ENCODE measurements around the gene FARS2.

FARS2 gene

DNA sequence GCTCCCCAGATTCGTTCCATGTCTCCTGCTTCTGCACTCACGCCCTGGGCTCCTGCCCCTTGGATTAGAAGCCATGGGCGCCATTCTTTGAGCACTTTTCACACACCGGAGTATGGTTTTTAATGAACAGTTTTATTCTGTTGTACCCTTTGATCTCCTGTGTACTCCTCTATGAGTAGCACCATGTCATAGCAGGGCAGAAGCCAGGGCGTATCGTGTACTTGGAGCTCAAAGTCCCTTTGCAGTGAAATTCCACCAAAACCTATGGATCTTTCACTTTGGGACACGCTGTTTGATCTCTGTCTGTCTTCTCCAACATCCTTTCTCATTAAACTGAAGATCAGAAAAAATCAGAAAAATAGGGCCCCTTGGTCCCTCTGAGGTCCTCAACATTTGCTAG, 470.1 kb downstream of the FARS2 start:
- no peak overlapping the region for H3K4me3 ChIP-seq (replicated peaks; ENCODE audit: low read depth, low read length)
- DNase-seq (ENCODE audit: low read depth): no peak
- TF ChIP-seq, protein P1, sequence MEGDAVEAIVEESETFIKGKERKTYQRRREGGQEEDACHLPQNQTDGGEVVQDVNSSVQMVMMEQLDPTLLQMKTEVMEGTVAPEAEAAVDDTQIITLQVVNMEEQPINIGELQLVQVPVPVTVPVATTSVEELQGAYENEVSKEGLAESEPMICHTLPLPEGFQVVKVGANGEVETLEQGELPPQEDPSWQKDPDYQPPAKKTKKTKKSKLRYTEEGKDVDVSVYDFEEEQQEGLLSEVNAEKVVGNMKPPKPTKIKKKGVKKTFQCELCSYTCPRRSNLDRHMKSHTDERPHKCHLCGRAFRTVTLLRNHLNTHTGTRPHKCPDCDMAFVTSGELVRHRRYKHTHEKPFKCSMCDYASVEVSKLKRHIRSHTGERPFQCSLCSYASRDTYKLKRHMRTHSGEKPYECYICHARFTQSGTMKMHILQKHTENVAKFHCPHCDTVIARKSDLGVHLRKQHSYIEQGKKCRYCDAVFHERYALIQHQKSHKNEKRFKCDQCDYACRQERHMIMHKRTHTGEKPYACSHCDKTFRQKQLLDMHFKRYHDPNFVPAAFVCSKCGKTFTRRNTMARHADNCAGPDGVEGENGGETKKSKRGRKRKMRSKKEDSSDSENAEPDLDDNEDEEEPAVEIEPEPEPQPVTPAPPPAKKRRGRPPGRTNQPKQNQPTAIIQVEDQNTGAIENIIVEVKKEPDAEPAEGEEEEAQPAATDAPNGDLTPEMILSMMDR (IDR thresholded peaks at IDR 0.05; ENCODE audit: low read length, missing control alignments): no peak

DNA sequence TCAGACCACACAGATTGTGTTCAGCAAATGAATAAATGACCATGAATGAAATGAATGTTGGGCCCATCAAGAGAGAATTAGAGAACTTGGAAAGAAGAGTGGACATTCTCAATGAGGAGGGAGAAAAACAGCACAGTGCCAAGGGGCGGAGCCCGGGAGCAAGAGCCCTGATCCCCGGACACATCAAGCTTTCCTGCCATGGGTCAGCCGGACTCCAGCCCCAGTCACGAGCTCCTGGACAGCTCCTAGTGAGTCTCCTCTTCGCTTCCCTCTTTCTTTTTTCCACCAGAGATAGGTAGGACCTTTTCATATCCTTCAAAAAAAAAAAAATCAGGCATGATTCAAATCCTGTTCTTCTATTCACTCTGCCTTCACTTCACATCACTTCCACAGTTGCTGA, 471.2 kb downstream of the FARS2 start:
- TF ChIP-seq, protein P1 (IDR thresholded peaks at IDR 0.05; ENCODE audit: low read length, missing control alignments): no peak
- no peak overlapping the region for H3K4me3 ChIP-seq (replicated peaks; ENCODE audit: low read depth, low read length)
- no peak for DNase-seq (ENCODE audit: low read depth)

DNA sequence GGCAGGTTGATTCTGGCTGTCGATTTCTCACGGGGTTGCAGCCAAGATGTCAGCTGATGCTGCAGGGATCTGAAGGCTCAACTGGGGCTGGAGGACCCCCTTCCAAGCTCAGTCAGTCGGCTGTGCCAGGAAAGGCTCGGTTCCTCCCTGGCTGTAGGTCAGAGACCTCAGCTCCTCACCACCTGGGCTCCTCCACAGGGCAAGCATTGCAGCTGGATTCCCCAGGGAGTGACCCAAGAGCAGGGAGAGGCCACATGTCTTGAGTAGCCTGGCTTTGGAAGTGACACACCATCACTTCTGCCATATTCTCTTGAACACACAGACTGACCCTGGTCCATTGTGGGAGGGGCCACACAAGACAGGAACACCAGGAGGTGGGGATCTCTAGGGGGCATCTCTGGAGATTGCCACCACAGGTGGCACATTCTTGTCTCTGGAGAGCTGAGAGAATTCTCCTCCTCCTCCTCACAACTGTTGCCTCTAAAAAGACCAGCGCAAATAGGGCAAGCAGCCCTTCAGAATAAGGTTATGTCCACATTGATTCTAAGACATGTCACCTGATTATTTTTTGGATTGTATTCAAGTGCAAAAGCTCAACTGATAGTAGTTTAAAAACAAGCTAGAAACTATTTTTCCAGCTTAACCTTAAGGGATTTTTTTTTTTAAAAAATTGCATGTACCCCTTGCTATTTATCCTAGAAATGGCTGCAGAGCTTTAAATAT, 474.9 kb downstream of the FARS2 start:
- TF ChIP-seq, protein P1 (IDR thresholded peaks at IDR 0.05; ENCODE audit: low read length, missing control alignments): no peak
- DNase-seq (ENCODE audit: low read depth): no peak
- H3K4me3 ChIP-seq (replicated peaks; ENCODE audit: low read depth, low read length): no peak overlapping the region

DNA sequence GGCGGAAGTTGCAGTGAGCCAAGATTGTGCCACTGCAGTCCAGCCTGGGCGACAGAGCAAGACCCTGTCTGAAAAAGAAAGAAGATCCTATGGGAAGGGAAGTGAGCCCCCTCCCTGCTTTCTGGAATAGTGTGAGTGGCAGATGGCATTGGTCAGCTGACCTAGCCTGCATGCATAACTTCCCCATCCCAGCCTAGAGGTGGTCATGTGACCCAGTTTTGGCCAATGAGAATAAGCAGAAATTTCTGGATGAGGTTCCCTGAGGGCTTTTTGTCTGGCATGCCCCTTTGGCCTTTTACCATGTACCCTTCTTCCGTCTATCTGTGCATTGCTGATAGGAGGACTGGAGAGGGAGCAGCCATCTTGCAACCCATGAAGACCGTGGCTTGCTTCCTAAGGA, 476.1 kb downstream of the FARS2 start:
- DNase-seq (ENCODE audit: low read depth): no peak
- no peak overlapping the region for H3K4me3 ChIP-seq (replicated peaks; ENCODE audit: low read depth, low read length)
- TF ChIP-seq, protein P1 (IDR thresholded peaks at IDR 0.05; ENCODE audit: low read length, missing control alignments): no peak

- TF ChIP-seq, protein P1 (IDR thresholded peaks at IDR 0.05; ENCODE audit: low read length, missing control alignments): no peak
- no peak for DNase-seq (ENCODE audit: low read depth)
- H3K4me3 ChIP-seq (replicated peaks; ENCODE audit: low read depth, low read length): no peak overlapping the region
These were observed 476.9 kb downstream of the FARS2 start for GRCh38 chr6:5738211-5738610.

DNA sequence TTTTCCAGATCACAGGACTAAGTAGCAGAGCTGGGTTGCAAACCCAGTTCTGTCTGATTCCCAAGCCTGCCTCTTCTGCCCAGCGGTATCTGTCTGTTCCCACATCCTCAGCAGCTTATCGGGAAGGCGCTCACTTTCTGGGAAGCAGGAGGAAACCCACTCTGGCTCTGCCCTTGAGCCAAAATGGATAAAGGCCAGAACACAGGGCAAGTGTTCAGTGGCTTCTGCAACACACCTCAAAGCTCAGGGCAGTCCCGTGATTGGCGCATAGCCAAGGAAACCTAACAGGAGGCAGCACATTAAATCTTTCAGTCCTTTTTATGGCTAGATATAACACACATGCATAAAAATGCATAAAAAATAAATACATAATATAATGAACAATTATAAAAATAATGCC, 483.2 kb downstream of the FARS2 start:
- TF ChIP-seq, protein P1 (IDR thresholded peaks at IDR 0.05; ENCODE audit: low read length, missing control alignments): no peak
- no peak overlapping the region for H3K4me3 ChIP-seq (replicated peaks; ENCODE audit: low read depth, low read length)
- DNase-seq (ENCODE audit: low read depth): no peak

DNA sequence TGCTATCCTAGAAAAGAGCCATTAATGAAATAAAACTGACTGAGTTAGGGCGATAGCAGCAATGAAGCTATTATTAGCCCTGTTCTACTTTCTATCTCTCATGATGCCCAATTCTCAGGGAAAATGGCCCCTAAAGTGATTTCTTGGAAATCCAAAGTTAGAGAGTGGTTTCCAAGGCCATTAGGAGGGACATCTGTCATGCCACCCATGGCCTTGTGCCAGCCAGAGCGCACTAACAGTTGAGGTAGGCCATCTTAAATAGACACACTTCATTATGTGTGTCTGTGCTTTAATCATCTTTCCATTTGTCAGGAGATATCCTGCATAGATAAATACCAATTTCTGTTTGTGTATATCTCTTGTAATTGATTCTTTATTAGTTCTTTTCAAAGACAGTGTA, 483.8 kb downstream of the FARS2 start:
- TF ChIP-seq, protein P1 (IDR thresholded peaks at IDR 0.05; ENCODE audit: low read length, missing control alignments): no peak
- no peak for DNase-seq (ENCODE audit: low read depth)

More for the DNA sequence above, 483.8 kb downstream of the FARS2 start:
- H3K4me3 ChIP-seq (replicated peaks; ENCODE audit: low read depth, low read length): no peak overlapping the region

Data from fibroblast of pulmonary artery (primary cell).